ENCODE results near the gene ABHD5.
"Not testable (repeated sequence)": the region's sequence is repeated elsewhere in the genome, so short reads cannot be mapped to it uniquely, and the experiment has no call there.

DNA sequence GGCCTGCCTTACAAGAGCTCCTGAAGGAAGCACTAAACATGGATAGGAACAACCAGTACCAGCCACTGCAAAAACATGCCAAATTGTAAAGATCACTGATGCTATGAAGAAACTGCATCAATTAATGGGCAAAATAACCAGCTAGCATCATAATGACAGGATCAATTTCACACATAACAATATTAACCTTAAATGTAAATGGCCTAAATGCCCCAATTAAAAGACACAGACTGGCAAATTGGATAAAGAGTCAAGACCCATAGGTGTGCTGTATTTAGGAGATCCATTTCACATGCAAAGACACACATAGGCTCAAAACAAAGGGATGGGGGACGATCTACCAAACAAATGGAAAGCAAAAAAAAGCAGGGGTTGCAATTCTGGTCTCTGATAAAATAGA, 29.4 kb upstream of the ABHD5 start:
- TF ChIP-seq TAF1 (IDR thresholded peaks at IDR 0.05; ENCODE audit: borderline replicate concordance, low read depth, low read length); POLR2AphosphoS5 (IDR thresholded peaks at IDR 0.05; ENCODE audit: low read depth, low read length); POLR2A (IDR thresholded peaks at IDR 0.05; ENCODE audit: low read depth, low read length): not testable (repeated sequence)
